Fibroblast of villous mesenchyme (primary cell): ENCODE measurements around the gene BMPR1A. TPM values are rescaled to one million over a fixed set of nuclear protein-coding genes. Genes with fewer than 3 reads are reported as not detected.
A peak's percentile ranks its signal among the peaks of the same experiment; 100 is the strongest.

Source experiments
- DNase-seq: peaks from one replicate; pipeline ENCODE4 v3.0.0-alpha.2; 2010; ENCODE audit warnings: low read depth
- H3K4me3 ChIP-seq: 2 replicates; pipeline ENCODE4 v1.5.1; 2011; ENCODE audit warnings: low read depth, mild to moderate bottlenecking, low read length
- CTCF ChIP-seq: IDR thresholded peaks from 2 replicates; pipeline ENCODE4 v1.5.1; 2012; ENCODE audit warnings: low read depth, mild to moderate bottlenecking, low read length; ENCODE audit not compliant: insufficient read depth
- total RNA-seq: library from RNA; depleted of rRNA; stranded (reverse); fragments of >200 nt; gene quantifications from 2 replicates; pipeline ENCODE4 v1.2.3, GENCODE V29; 2012

Gene BMPR1A
- total RNA-seq, 1 donor: 70.8 TPM

GRCh38 chr10:86888585-86889381 lies 132.4 kb downstream of the BMPR1A start:
- TF ChIP-seq CTCF: no peak
- DNase-seq: peak; percentile 27
- no peak overlapping the region for H3K4me3 ChIP-seq

GRCh38 chr10:86889997-86890396 lies 133.6 kb downstream of the BMPR1A start:
- no peak for TF ChIP-seq CTCF
- H3K4me3 ChIP-seq: no peak overlapping the region
- DNase-seq: no peak

GRCh38 chr10:86898511-86898910 lies 142.1 kb downstream of the BMPR1A start:
- DNase-seq: no peak
- TF ChIP-seq CTCF: no peak
- no peak overlapping the region for H3K4me3 ChIP-seq

- TF ChIP-seq CTCF: no peak
- no peak for DNase-seq
- no peak overlapping the region for H3K4me3 ChIP-seq
Measured at GRCh38 chr10:86899132-86899531, 142.7 kb downstream of the BMPR1A start.

- no peak overlapping the region for H3K4me3 ChIP-seq
- TF ChIP-seq CTCF: peak; percentile 75
- DNase-seq: peak; percentile 81
Measured at GRCh38 chr10:86899670-86900276, 143.4 kb downstream of the BMPR1A start.

- no peak for TF ChIP-seq CTCF
- H3K4me3 ChIP-seq: no peak overlapping the region
- DNase-seq: peak; percentile 44
Measured at GRCh38 chr10:86900955-86901354, 144.5 kb downstream of the BMPR1A start.
